Measurements from ENCODE around the gene SAXO1. TPM values are rescaled to one million over a fixed set of nuclear protein-coding genes. Genes with fewer than 3 reads are reported as not detected.

The SAXO1 gene
- total RNA-seq, 1 experiment from 2014 or later, result 0.09 TPM

GRCh38 chr9:18976709-18977531, 56.1 kb downstream of the SAXO1 start:
- ATAC-seq (no peak), DNase-seq (ENCODE audit: low spot score) (no peak)
- Mint-ChIP-seq H3K9me3 (no peaks in the 10 kb centered on the region), H3K4me1 (peaks cover 9% of the 10 kb centered on the region), H3K4me3 (no peak overlapping the region), H3K27me3 (ENCODE audit: low read depth) (no peaks in the 10 kb centered on the region), H3K27ac (no peak overlapping the region), H3K36me3 (no peaks in the 10 kb centered on the region)
- ChIA-PET POLR2A (no interaction called here), CTCF (no interaction called here)
- TF ChIP-seq FOXJ3 (CRISPR knock-in tag; IDR thresholded peaks at IDR 0.05; ENCODE audit: borderline replicate concordance) (no peak), ELF4 (CRISPR knock-in tag; IDR thresholded peaks at IDR 0.05; ENCODE audit: low read depth) (no peak), TCF7 (CRISPR knock-in tag; IDR thresholded peaks at IDR 0.05; ENCODE audit: low read depth) (no peak), FOXK1 (CRISPR knock-in tag; IDR thresholded peaks at IDR 0.05) (no peak), ARID4B (CRISPR knock-in tag; IDR thresholded peaks at IDR 0.05; ENCODE audit: borderline replicate concordance) (no peak), ZNF138 (CRISPR knock-in tag; conservative IDR thresholded peaks at IDR 0.05) (no peak), PRRX2 (CRISPR knock-in tag; IDR thresholded peaks at IDR 0.05) (no peak), ZNF121 (CRISPR knock-in tag; IDR thresholded peaks at IDR 0.05) (no peak), SOX15 (CRISPR knock-in tag; IDR thresholded peaks at IDR 0.05) (no peak), ZBTB21 (CRISPR knock-in tag; IDR thresholded peaks at IDR 0.05; ENCODE audit: borderline replicate concordance) (no peak), CREM (CRISPR knock-in tag; IDR thresholded peaks at IDR 0.05) (no peak), RORB (CRISPR knock-in tag; IDR thresholded peaks at IDR 0.05) (no peak)
- TF ChIP-seq, protein P1, sequence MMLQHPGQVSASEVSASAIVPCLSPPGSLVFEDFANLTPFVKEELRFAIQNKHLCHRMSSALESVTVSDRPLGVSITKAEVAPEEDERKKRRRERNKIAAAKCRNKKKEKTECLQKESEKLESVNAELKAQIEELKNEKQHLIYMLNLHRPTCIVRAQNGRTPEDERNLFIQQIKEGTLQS (CRISPR knock-in tag; conservative IDR thresholded peaks at IDR 0.05), result no peak
- TF ChIP-seq, protein P2, sequence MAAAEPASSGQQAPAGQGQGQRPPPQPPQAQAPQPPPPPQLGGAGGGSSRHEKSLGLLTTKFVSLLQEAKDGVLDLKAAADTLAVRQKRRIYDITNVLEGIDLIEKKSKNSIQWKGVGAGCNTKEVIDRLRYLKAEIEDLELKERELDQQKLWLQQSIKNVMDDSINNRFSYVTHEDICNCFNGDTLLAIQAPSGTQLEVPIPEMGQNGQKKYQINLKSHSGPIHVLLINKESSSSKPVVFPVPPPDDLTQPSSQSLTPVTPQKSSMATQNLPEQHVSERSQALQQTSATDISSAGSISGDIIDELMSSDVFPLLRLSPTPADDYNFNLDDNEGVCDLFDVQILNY (CRISPR knock-in tag; IDR thresholded peaks at IDR 0.05), result no peak
- TF ChIP-seq, protein P3, sequence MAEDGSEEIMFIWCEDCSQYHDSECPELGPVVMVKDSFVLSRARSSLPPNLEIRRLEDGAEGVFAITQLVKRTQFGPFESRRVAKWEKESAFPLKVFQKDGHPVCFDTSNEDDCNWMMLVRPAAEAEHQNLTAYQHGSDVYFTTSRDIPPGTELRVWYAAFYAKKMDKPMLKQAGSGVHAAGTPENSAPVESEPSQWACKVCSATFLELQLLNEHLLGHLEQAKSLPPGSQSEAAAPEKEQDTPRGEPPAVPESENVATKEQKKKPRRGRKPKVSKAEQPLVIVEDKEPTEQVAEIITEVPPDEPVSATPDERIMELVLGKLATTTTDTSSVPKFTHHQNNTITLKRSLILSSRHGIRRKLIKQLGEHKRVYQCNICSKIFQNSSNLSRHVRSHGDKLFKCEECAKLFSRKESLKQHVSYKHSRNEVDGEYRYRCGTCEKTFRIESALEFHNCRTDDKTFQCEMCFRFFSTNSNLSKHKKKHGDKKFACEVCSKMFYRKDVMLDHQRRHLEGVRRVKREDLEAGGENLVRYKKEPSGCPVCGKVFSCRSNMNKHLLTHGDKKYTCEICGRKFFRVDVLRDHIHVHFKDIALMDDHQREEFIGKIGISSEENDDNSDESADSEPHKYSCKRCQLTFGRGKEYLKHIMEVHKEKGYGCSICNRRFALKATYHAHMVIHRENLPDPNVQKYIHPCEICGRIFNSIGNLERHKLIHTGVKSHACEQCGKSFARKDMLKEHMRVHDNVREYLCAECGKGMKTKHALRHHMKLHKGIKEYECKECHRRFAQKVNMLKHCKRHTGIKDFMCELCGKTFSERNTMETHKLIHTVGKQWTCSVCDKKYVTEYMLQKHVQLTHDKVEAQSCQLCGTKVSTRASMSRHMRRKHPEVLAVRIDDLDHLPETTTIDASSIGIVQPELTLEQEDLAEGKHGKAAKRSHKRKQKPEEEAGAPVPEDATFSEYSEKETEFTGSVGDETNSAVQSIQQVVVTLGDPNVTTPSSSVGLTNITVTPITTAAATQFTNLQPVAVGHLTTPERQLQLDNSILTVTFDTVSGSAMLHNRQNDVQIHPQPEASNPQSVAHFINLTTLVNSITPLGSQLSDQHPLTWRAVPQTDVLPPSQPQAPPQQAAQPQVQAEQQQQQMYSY (CRISPR knock-in tag; IDR thresholded peaks at IDR 0.05), result no peak
- TF ChIP-seq, protein P4, sequence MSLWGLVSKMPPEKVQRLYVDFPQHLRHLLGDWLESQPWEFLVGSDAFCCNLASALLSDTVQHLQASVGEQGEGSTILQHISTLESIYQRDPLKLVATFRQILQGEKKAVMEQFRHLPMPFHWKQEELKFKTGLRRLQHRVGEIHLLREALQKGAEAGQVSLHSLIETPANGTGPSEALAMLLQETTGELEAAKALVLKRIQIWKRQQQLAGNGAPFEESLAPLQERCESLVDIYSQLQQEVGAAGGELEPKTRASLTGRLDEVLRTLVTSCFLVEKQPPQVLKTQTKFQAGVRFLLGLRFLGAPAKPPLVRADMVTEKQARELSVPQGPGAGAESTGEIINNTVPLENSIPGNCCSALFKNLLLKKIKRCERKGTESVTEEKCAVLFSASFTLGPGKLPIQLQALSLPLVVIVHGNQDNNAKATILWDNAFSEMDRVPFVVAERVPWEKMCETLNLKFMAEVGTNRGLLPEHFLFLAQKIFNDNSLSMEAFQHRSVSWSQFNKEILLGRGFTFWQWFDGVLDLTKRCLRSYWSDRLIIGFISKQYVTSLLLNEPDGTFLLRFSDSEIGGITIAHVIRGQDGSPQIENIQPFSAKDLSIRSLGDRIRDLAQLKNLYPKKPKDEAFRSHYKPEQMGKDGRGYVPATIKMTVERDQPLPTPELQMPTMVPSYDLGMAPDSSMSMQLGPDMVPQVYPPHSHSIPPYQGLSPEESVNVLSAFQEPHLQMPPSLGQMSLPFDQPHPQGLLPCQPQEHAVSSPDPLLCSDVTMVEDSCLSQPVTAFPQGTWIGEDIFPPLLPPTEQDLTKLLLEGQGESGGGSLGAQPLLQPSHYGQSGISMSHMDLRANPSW (CRISPR knock-in tag; conservative IDR thresholded peaks at IDR 0.05; ENCODE audit: low read depth), result no peak
- TF ChIP-seq, protein P5, sequence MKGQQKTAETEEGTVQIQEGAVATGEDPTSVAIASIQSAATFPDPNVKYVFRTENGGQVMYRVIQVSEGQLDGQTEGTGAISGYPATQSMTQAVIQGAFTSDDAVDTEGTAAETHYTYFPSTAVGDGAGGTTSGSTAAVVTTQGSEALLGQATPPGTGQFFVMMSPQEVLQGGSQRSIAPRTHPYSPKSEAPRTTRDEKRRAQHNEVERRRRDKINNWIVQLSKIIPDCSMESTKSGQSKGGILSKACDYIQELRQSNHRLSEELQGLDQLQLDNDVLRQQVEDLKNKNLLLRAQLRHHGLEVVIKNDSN (CRISPR knock-in tag; IDR thresholded peaks at IDR 0.05), result no peak
